Ascending aorta (tissue), 2 donors: ENCODE measurements around the gene PPP1R16B. TPM values are rescaled to one million over a fixed set of nuclear protein-coding genes. Genes with fewer than 3 reads are reported as not detected.
A peak's percentile ranks its signal among the peaks of the same experiment; 100 is the strongest.

Source experiments
- DNase-seq, 2 donors: peaks; one replicate each; pipeline ENCODE4 v3.0.0-alpha.2; 2019; ENCODE audit warnings: low spot score in 2 of 2
- H3K27ac ChIP-seq, 2 donors: fragments of 200-600 bp; sonication (generic); one replicate each; pipeline ENCODE4 v1.5.1; 2016 to 2017; ENCODE audit warnings: mild to moderate bottlenecking in 1 of 2
- H3K27me3 ChIP-seq: fragments of 200-600 bp; sonication (generic); one replicate; pipeline ENCODE4 v1.5.1; 2017
- H3K36me3 ChIP-seq, 2 donors: fragments of 200-600 bp; sonication (generic); one replicate each; pipeline ENCODE4 v1.5.1; 2016
- H3K4me1 ChIP-seq, 2 donors: fragments of 200-600 bp; sonication (generic); one replicate each; pipeline ENCODE4 v1.5.1; 2016 to 2017; ENCODE audit warnings: mild to moderate bottlenecking in 1 of 2
- H3K4me3 ChIP-seq, 2 donors: fragments of 200-600 bp; sonication (generic); one replicate each; pipeline ENCODE4 v1.5.1; 2016 to 2017; ENCODE audit warnings: mild to moderate bottlenecking in 1 of 2
- H3K9me3 ChIP-seq, 2 donors: fragments of 200-600 bp; sonication (generic); one replicate each; pipeline ENCODE4 v1.5.1; 2016
- CTCF ChIP-seq, 3 experiments: fragments of 200-600 bp in 2 of 3; fragments of 450-650 bp in 1 of 3; sonication (generic) in 2 of 3; IDR thresholded peaks; one replicate each; pipeline ENCODE4 v1.5.1; 2016 to 2019; ENCODE audit warnings: antibody characterized with exemption in 3 of 3, mild to moderate bottlenecking in 1 of 3, moderate library complexity in 1 of 3
- intact Hi-C: fragments of 100-400 bp; cut with DNase I; formaldehyde crosslinking; loops from one replicate; pipeline ENCODE4 v1.15.1; 2023
- total RNA-seq: library from RNA; depleted of rRNA; stranded (reverse); fragments of >200 nt; gene quantifications from one replicate; pipeline ENCODE4 v1.1.0, GENCODE V29; 2016

Gene PPP1R16B
- total RNA-seq = 26.4 TPM

DNA sequence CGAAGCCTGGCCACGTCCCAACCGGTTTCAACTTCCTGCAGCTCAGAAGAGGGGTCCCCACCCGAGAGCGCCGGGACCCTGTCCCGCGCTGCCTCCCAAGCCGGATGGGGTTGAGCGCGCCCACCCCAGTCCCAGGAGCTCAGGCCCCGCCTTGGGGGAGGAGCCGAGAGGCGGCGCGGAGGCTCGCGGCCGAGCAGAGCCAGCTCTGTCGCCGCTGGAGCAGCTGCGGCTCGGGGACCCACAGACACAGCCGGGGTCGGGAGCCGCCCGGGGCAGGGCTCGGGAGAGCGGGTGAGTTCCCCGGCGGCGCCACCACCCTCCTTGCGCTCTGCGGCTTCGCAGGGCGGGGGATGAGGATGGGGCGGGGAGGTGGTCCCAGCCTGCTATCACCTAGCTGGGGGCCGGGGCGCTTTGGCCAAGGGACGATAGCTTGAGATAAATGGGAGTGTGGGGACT is at the start of gene PPP1R16B:
TSS of gene PPP1R16B (plus strand) at position 196 of the 456 bp plus-strand sequence. CDS start 30,229 bp downstream, outside the sequence.
- H3K4me3 ChIP-seq = peak within 1 kb of the TSS; percentile 62 to 65
- no peaks in the 10 kb centered on the region for H3K9me3 ChIP-seq
- DNase-seq = peak in 1 of 2 donors; percentile 68
- no peaks in the 10 kb centered on the region for H3K36me3 ChIP-seq
- peaks cover 7% of the 10 kb centered on the region for H3K27me3 ChIP-seq
- peaks cover 0 to 8% of the 10 kb centered on the region in 2 donors for H3K4me1 ChIP-seq
- H3K27ac ChIP-seq = peak within 1 kb of the TSS in 1 of 2 donors; percentile 53
- intact Hi-C loops = no loop called here
- TF ChIP-seq CTCF (IDR thresholded peaks at IDR 0.05) = no peak

DNA sequence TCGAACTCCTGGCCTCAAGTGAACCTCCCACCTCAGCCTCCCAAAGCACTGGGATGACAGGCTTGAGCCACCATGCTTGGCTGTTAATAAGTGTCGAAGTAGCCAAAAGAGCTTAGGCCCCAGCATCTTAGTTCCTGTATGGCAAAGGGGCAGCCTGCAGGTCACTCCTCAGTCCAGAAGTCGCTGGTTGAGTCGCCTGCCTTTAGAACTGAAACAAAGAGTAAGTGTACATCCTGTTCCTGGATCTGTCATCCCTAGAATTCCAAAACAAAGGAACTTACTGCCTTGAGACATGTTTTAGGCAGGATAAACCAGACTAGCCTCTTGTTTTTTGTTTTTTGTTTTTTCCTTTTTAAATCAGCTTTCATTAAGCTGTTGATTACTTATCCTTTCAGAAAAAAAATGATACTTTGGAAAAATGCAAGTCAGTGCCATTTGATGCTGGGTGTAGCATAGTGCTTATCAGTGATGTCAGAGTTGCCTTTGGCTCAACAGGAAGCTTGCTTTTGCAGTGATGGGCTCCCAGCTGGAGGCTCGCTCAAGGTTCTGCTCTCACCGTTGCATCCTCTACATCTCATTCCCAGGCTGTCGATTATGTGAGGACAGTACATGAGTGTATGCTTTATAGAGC is 48.2 kb upstream of the PPP1R16B start:
- no peak overlapping the region for H3K27ac ChIP-seq
- intact Hi-C loops = no loop called here
- peaks cover 28 to 69% of the 10 kb centered on the region in 2 donors for H3K36me3 ChIP-seq
- no peaks in the 10 kb centered on the region for H3K4me1 ChIP-seq
- H3K9me3 ChIP-seq = no peaks in the 10 kb centered on the region
- no peaks in the 10 kb centered on the region for H3K27me3 ChIP-seq
- DNase-seq = no peak
- no peak overlapping the region for H3K4me3 ChIP-seq
- TF ChIP-seq CTCF (IDR thresholded peaks at IDR 0.05) = no peak

- Histone ChIP-seq H3K4me3 (no peak overlapping the region), H3K27ac (peak overlapping the region in 1 of 2 donors; percentile 26), H3K36me3 (peaks cover 36 to 73% of the 10 kb centered on the region in 2 donors), H3K27me3 (no peaks in the 10 kb centered on the region), H3K4me1 (no peaks in the 10 kb centered on the region), H3K9me3 (no peaks in the 10 kb centered on the region)
- no peak for TF ChIP-seq CTCF (IDR thresholded peaks at IDR 0.05)
- intact Hi-C loops = no loop called here
- no peak for DNase-seq
These were observed 46.4 kb upstream of the PPP1R16B start for GRCh38 chr20:38759106-38759505.

GRCh38 chr20:38760978-38761377 is 44.5 kb upstream of the PPP1R16B start:
- no peak overlapping the region for H3K4me3 ChIP-seq
- H3K36me3 ChIP-seq = peaks cover 25 to 55% of the 10 kb centered on the region in 2 donors
- H3K27me3 ChIP-seq = no peaks in the 10 kb centered on the region
- H3K9me3 ChIP-seq = no peaks in the 10 kb centered on the region
- no peak overlapping the region for H3K27ac ChIP-seq
- no peak for DNase-seq
- intact Hi-C loops = no loop called here
- H3K4me1 ChIP-seq = peaks cover 8 to 17% of the 10 kb centered on the region in 2 donors
- TF ChIP-seq CTCF (IDR thresholded peaks at IDR 0.05) = no peak

- no peaks in the 10 kb centered on the region for H3K9me3 ChIP-seq
- peaks cover 12 to 24% of the 10 kb centered on the region in 2 donors for H3K4me1 ChIP-seq
- no peak overlapping the region for H3K4me3 ChIP-seq
- no peak for DNase-seq
- TF ChIP-seq CTCF (IDR thresholded peaks at IDR 0.05) = no peak
- intact Hi-C loops = no loop called here
- no peak overlapping the region for H3K27ac ChIP-seq
- no peaks in the 10 kb centered on the region for H3K27me3 ChIP-seq
- H3K36me3 ChIP-seq = peaks cover 17 to 43% of the 10 kb centered on the region in 2 donors
These were observed 43.3 kb upstream of the PPP1R16B start for GRCh38 chr20:38762174-38762573.
